CD8-positive, alpha-beta memory T cell (primary cell): ENCODE measurements around the gene LMX1A. TPM values are rescaled to one million over a fixed set of nuclear protein-coding genes. Genes with fewer than 3 reads are reported as not detected.

Experiments
- CTCF ChIA-PET: fragments of 350-600 bp; sonication (Branson Sonifier 250); formaldehyde crosslinking; loops from one replicate; lab custom pipeline; 2021; ENCODE audit warnings: antibody characterized with exemption; lab: Charles Lee
- POLR2A ChIA-PET: fragments of 350-600 bp; sonication (Branson Sonifier 250); formaldehyde crosslinking; loops from one replicate; lab custom pipeline; 2021; ENCODE audit warnings: antibody characterized with exemption; lab: Charles Lee
- DNase-seq, 5 donors: peaks; one replicate each; pipeline versions ENCODE4 v3.0.0 to v3.0.0-alpha.2; 2020 to 2022; ENCODE audit warnings: mixed read lengths in 1 of 5
- H3K27ac ChIP-seq: one replicate; pipeline ENCODE4 v1.7.0; 2013; ENCODE audit warnings: low read depth, mild to moderate bottlenecking, low read length, moderate library complexity
- H3K27me3 ChIP-seq: 2 replicates; pipeline ENCODE4 v1.7.0; 2013; ENCODE audit warnings: low read length, mild to moderate bottlenecking; ENCODE audit not compliant: insufficient read depth, poor library complexity, severe bottlenecking
- H3K36me3 ChIP-seq: 2 replicates; pipeline ENCODE4 v1.7.0; 2013; ENCODE audit warnings: mild to moderate bottlenecking, low read length, moderate library complexity; ENCODE audit not compliant: insufficient read depth
- H3K4me1 ChIP-seq: 2 replicates; pipeline ENCODE4 v1.7.0; 2013; ENCODE audit warnings: mild to moderate bottlenecking, low read length, moderate library complexity; ENCODE audit not compliant: insufficient read depth
- H3K4me3 ChIP-seq: 2 replicates; pipeline ENCODE4 v1.7.0; 2013; ENCODE audit warnings: mild to moderate bottlenecking, low read length
- H3K9me3 ChIP-seq: 2 replicates; pipeline ENCODE4 v1.7.0; 2013; ENCODE audit warnings: mild to moderate bottlenecking, low read length
- H3K27ac Mint-ChIP-seq, 8 donors: one replicate each; pipeline ENCODE4 v1.8.0; 2020 to 2021; ENCODE audit warnings: mixed read lengths in 8 of 8, mild to moderate bottlenecking in 6 of 8, inconsistent platforms in 3 of 8, moderate library complexity in 3 of 8
- H3K27me3 Mint-ChIP-seq, 2 donors: one replicate each; pipeline ENCODE4 v1.8.0; 2020 to 2021; ENCODE audit warnings: mixed read lengths in 2 of 2, mild to moderate bottlenecking in 1 of 2, moderate library complexity in 1 of 2
- H3K36me3 Mint-ChIP-seq, 3 donors: one replicate each; pipeline ENCODE4 v1.8.0; 2020 to 2021; ENCODE audit warnings: mixed read lengths in 3 of 3, inconsistent platforms in 1 of 3, mild to moderate bottlenecking in 1 of 3
- H3K4me1 Mint-ChIP-seq, 3 donors: one replicate each; pipeline ENCODE4 v1.8.0; 2020 to 2021; ENCODE audit warnings: mixed read lengths in 3 of 3, inconsistent platforms in 1 of 3, mild to moderate bottlenecking in 1 of 3
- H3K4me3 Mint-ChIP-seq, 7 donors: one replicate each; pipeline ENCODE4 v1.8.0; 2020 to 2021; ENCODE audit warnings: mixed read lengths in 7 of 7, mild to moderate bottlenecking in 6 of 7, moderate library complexity in 4 of 7, inconsistent platforms in 2 of 7
- H3K9me3 Mint-ChIP-seq, 5 donors: one replicate each; pipeline ENCODE4 v1.8.0; 2020 to 2022; ENCODE audit warnings: mixed read lengths in 5 of 5, mild to moderate bottlenecking in 3 of 5, moderate library complexity in 2 of 5, inconsistent platforms in 1 of 5
- polyA plus RNA-seq: library from polyadenylated mRNA; unstranded; fragments of 300-500 nt; fragmentation: Illumina TruSeq; gene quantifications from one replicate; pipeline ENCODE4 v1.2.3, GENCODE V29; 2021
- total RNA-seq, 2 experiments: library from RNA; stranded (reverse); gene quantifications; one replicate each; pipeline ENCODE4 v1.2.3, GENCODE V29; 2021

Gene LMX1A
- total and polyA plus RNA-seq, 3 experiments from 2014 or later = not detected

DNA sequence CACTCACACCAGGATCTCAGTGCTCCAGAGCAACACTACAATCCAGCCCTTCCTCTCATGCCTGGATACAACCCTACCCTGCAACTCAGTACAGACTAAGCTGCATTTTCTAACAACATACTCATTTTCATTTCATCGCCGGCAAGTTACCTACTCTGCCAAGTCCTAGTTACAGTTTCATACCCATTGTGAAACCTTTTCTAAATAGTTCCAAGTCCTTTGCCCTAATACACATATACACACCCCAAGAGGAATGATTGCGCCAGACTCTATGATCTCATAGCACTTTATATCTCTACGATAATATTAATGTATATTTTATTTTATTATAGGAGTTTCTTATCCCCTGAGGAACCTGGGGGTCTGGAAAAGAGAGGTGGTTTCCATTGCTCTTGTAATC is 122.4 kb downstream of the LMX1A start:
- Histone ChIP-seq H3K9me3 (no peaks in the 10 kb centered on the region), H3K4me3 (no peak overlapping the region), H3K27me3 (peaks cover 4% of the 10 kb centered on the region), H3K27ac (no peak overlapping the region), H3K36me3 (no peaks in the 10 kb centered on the region), H3K4me1 (no peaks in the 10 kb centered on the region)
- no peak for DNase-seq
- no peak overlapping the region for H3K4me3 Mint-ChIP-seq
- peaks cover 0 to 12% (median 2%) of the 10 kb centered on the region in 5 donors for H3K9me3 Mint-ChIP-seq
- H3K27ac Mint-ChIP-seq = no peak overlapping the region
- ChIA-PET POLR2A (no interaction called here), CTCF (no interaction called here)
- peaks cover 22 to 51% of the 10 kb centered on the region in 2 donors for H3K27me3 Mint-ChIP-seq
- H3K36me3 Mint-ChIP-seq = no peaks in the 10 kb centered on the region
- H3K4me1 Mint-ChIP-seq = no peaks in the 10 kb centered on the region

DNA sequence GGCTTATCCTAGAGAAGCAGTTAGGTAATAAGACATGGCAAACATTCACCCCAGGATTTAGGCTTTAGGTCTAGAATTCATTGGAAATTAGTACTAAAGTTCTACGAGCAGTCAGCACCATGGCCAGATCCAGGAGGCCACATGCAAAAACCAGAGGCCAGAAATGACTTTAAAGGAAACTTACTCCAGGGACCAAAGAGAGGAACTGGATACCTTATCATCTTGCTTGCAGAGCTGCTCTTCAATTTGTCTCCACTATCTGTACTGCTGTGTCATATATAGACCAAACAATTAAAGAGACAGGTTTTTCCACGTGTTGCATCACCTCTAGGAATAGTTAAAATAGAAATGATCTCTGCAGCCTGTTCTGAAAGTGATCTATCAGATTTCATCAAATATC is 127.8 kb downstream of the LMX1A start:
- no peaks in the 10 kb centered on the region for H3K36me3 Mint-ChIP-seq
- no peak for DNase-seq
- H3K4me1 ChIP-seq = no peaks in the 10 kb centered on the region
- H3K4me1 Mint-ChIP-seq = no peaks in the 10 kb centered on the region
- no peaks in the 10 kb centered on the region for H3K9me3 ChIP-seq
- POLR2A ChIA-PET = no interaction called here
- no peak overlapping the region for H3K27ac ChIP-seq
- peaks cover 5% of the 10 kb centered on the region in 2 donors for H3K27me3 Mint-ChIP-seq
- no peaks in the 10 kb centered on the region for H3K36me3 ChIP-seq
- H3K4me3 ChIP-seq = no peak overlapping the region
- H3K27me3 ChIP-seq = no peaks in the 10 kb centered on the region
- H3K4me3 Mint-ChIP-seq = no peak overlapping the region
- CTCF ChIA-PET = no interaction called here
- peaks cover 0 to 4% (median 3%) of the 10 kb centered on the region in 5 donors for H3K9me3 Mint-ChIP-seq
- H3K27ac Mint-ChIP-seq = no peak overlapping the region

DNA sequence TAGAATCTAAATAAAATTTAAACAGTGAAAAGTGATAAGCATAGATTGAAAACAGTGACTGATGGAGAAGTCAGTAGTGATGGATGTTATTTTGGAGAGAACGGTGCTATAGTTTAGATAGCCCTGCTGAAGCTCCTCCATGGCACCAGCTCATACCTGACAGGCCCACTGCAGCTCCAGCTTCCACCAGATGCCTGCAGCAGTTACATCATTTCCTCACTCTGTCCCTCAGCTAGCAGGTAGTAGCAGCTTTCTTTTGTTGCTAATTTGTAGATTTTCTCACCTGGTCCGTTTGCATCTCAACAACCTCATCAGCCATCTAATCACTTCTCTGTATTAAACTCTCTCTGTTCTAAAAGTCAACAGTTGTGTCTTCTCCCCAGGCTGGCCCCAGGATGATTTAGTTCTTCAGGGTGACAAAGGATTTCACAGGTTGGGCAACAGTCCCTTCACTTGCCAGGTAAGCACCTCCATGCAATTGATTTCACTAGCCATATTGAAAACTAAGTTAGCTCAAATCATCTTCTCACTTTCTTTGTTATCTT is 128.3 kb downstream of the LMX1A start:
- no peaks in the 10 kb centered on the region for H3K4me1 ChIP-seq
- H3K4me3 ChIP-seq = no peak overlapping the region
- ChIA-PET POLR2A (no interaction called here), CTCF (no interaction called here)
- no peaks in the 10 kb centered on the region for H3K9me3 ChIP-seq
- peaks cover under 1 to 3% of the 10 kb centered on the region in 2 donors for H3K27me3 Mint-ChIP-seq
- no peaks in the 10 kb centered on the region for H3K36me3 Mint-ChIP-seq
- no peak for DNase-seq
- peaks cover 0 to 4% (median 0%) of the 10 kb centered on the region in 5 donors for H3K9me3 Mint-ChIP-seq
- no peaks in the 10 kb centered on the region for H3K4me1 Mint-ChIP-seq
- no peak overlapping the region for H3K4me3 Mint-ChIP-seq
- no peak overlapping the region for H3K27ac ChIP-seq
- no peak overlapping the region for H3K27ac Mint-ChIP-seq
- H3K36me3 ChIP-seq = no peaks in the 10 kb centered on the region
- no peaks in the 10 kb centered on the region for H3K27me3 ChIP-seq

DNA sequence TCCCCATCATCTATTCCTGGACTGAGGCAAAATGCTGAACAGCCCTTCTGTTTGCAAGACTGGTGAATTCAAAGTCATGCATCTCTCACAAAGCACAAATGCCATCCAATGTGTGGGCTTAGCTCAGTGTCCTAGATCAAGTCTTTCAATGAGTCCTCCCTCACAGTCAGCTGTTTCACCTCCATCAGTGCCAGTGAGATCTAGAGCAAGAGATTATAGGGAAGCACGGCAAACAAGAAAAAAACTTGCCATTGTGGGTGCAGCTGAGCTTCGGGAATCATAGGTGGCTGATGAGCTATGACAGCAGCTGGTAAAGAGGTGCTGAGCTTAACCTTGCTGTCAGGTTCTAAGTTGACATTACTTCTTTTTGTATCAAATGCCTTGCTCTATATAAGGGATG is 130.2 kb downstream of the LMX1A start:
- peaks cover 0 to 3% of the 10 kb centered on the region in 2 donors for H3K27me3 Mint-ChIP-seq
- no peaks in the 10 kb centered on the region for H3K4me1 ChIP-seq
- POLR2A ChIA-PET = no interaction called here
- no peak overlapping the region for H3K4me3 Mint-ChIP-seq
- no peak overlapping the region for H3K27ac Mint-ChIP-seq
- H3K36me3 Mint-ChIP-seq = no peaks in the 10 kb centered on the region
- no peaks in the 10 kb centered on the region for H3K9me3 ChIP-seq
- no peaks in the 10 kb centered on the region for H3K4me1 Mint-ChIP-seq
- DNase-seq = no peak
- no peaks in the 10 kb centered on the region for H3K27me3 ChIP-seq
- CTCF ChIA-PET = no interaction called here
- no peak overlapping the region for H3K27ac ChIP-seq
- H3K36me3 ChIP-seq = no peaks in the 10 kb centered on the region
- H3K9me3 Mint-ChIP-seq = peaks cover 0 to 5% (median 0%) of the 10 kb centered on the region in 5 donors
- no peak overlapping the region for H3K4me3 ChIP-seq

DNA sequence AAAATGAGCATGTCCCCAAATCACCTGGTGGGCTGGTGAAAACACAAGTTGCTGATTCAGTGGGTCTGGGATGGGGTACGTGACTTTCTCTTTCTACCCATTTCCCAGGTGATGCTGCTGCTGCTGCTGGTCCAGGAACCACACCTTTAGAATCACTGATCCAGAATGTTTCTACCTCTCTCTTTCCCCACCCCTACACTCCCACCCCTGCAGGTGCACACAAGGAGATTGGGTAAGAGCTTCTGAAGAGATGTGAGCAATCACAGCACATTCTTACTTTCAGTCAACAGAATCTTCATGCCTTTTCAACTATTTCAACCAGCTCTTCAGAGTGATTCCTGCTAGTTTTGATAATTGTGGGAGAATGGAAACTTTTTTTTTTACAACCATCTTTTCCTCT is 130.9 kb downstream of the LMX1A start:
- Mint-ChIP-seq H3K4me3 (no peak overlapping the region), H3K27ac (no peak overlapping the region), H3K9me3 (peaks cover 0 to 5% (median 0%) of the 10 kb centered on the region in 5 donors), H3K27me3 (peaks cover 0 to 3% of the 10 kb centered on the region in 2 donors), H3K36me3 (no peaks in the 10 kb centered on the region), H3K4me1 (no peaks in the 10 kb centered on the region)
- Histone ChIP-seq H3K4me3 (no peak overlapping the region), H3K4me1 (no peaks in the 10 kb centered on the region), H3K9me3 (no peaks in the 10 kb centered on the region), H3K27ac (no peak overlapping the region), H3K36me3 (no peaks in the 10 kb centered on the region), H3K27me3 (no peaks in the 10 kb centered on the region)
- ChIA-PET POLR2A (no interaction called here), CTCF (no interaction called here)
- DNase-seq = no peak

DNA sequence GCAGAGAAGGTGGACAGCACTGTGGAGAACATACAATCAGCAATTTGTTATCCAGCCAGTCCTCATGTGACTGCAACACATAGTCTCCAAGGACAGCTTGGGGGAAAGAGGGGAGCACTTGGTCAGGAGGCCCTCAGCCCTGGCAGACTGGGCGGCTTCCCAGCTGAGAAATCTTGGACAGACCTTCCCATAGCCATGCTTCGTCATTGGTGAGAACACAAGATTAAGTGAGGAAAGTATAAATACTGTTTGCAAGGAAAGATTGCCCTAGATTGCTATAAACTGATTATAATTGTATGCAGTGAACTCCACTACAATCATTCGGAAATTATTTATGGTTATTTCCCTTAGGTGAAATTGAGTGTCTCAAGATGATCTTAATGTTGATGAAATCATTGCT is 131.5 kb downstream of the LMX1A start:
- H3K4me1 ChIP-seq = no peaks in the 10 kb centered on the region
- Mint-ChIP-seq H3K9me3 (peaks cover 0 to 5% (median 0%) of the 10 kb centered on the region in 5 donors), H3K36me3 (no peaks in the 10 kb centered on the region), H3K27me3 (peaks cover 3% of the 10 kb centered on the region in 2 donors), H3K4me1 (no peaks in the 10 kb centered on the region), H3K4me3 (no peak overlapping the region), H3K27ac (no peak overlapping the region)
- H3K36me3 ChIP-seq = no peaks in the 10 kb centered on the region
- DNase-seq = no peak
- ChIA-PET POLR2A (no interaction called here), CTCF (no interaction called here)
- H3K27ac ChIP-seq = no peak overlapping the region
- H3K4me3 ChIP-seq = no peak overlapping the region
- no peaks in the 10 kb centered on the region for H3K27me3 ChIP-seq
- no peaks in the 10 kb centered on the region for H3K9me3 ChIP-seq

DNA sequence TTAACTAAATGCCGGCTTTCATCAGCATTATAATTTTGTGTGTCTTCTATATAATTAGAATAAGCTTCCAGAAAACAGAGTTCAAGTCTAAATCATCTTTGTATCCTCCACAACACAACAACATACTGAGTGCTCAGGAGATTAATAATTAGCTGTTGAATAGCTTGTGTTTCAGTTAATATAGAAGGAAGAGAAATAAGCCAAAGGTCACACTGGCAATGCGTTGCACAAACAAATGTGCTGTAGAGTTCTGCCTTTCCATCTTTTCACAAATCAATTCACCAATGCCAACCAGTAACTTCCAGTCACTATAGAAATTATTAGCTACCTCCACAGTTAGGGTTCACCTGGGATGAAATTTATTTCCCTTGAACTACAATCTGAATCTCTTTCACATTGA is 132.0 kb downstream of the LMX1A start:
- H3K9me3 ChIP-seq = no peaks in the 10 kb centered on the region

DNA sequence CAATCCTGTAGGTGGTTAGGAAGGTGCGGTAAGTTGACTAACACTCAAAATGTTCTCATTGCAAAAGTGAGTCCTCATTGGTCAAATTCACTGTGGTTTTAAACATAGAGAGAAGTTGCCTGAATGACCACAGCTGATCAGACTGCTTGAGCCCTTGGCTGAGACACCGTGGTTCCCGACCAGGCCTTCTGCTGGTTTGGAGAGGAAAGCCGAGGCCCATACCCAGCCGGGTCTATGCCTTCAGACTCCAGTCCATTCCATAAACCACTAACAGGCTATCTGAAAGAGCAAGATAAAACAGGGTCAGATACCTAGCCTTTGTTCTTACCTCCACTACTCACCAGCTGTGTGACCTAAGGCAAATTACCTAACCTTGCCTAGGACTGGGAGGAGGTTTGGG is 133.9 kb downstream of the LMX1A start:
- Histone ChIP-seq H3K27me3 (no peaks in the 10 kb centered on the region), H3K4me3 (no peak overlapping the region), H3K9me3 (no peaks in the 10 kb centered on the region), H3K36me3 (no peaks in the 10 kb centered on the region), H3K4me1 (no peaks in the 10 kb centered on the region), H3K27ac (no peak overlapping the region)
- no peak for DNase-seq
- Mint-ChIP-seq H3K27me3 (peaks cover 8 to 19% of the 10 kb centered on the region in 2 donors), H3K9me3 (peaks cover 0 to 5% (median 0%) of the 10 kb centered on the region in 5 donors), H3K27ac (no peak overlapping the region), H3K4me3 (no peak overlapping the region), H3K36me3 (no peaks in the 10 kb centered on the region), H3K4me1 (no peaks in the 10 kb centered on the region)
- ChIA-PET POLR2A (no interaction called here), CTCF (no interaction called here)

More for the DNA sequence above, 132.0 kb downstream of the LMX1A start:
- Mint-ChIP-seq H3K36me3 (no peaks in the 10 kb centered on the region), H3K9me3 (peaks cover 0 to 5% (median 0%) of the 10 kb centered on the region in 5 donors), H3K4me3 (no peak overlapping the region), H3K27ac (no peak overlapping the region), H3K27me3 (peaks cover 3 to 8% of the 10 kb centered on the region in 2 donors), H3K4me1 (no peaks in the 10 kb centered on the region)
- no peaks in the 10 kb centered on the region for H3K36me3 ChIP-seq
- DNase-seq = no peak
- POLR2A ChIA-PET = no interaction called here
- H3K4me1 ChIP-seq = no peaks in the 10 kb centered on the region
- no peak overlapping the region for H3K27ac ChIP-seq
- H3K4me3 ChIP-seq = no peak overlapping the region
- no peaks in the 10 kb centered on the region for H3K27me3 ChIP-seq
- CTCF ChIA-PET = no interaction called here
